Gastrocnemius medialis (tissue), 4 donors: ENCODE measurements around the gene BAZ2B. TPM values are rescaled to one million over a fixed set of nuclear protein-coding genes. Genes with fewer than 3 reads are reported as not detected.

Experiments used
- ATAC-seq, 2 donors: fragments of 150-250 bp; one replicate each; pipeline ENCODE4 v1.9.1; 2016
- DNase-seq, 2 donors: peaks; one replicate each; pipeline ENCODE4 v3.0.0-alpha.2; 2019
- H3K27ac ChIP-seq, 4 donors: fragments of 200-600 bp; sonication (generic); 1 replicate in 1 of 4; 2 replicates in 3 of 4; pipeline ENCODE4 v1.5.1; 2016 to 2018; ENCODE audit warnings: mild to moderate bottlenecking in 2 of 4, moderate library complexity in 1 of 4
- H3K27me3 ChIP-seq, 3 donors: fragments of 200-600 bp; sonication (generic) in 2 of 3; 1 replicate in 1 of 3; 2 replicates in 2 of 3; pipeline versions ENCODE4 v1.5.1 to v1.6.0; 2016 to 2019; ENCODE audit warnings: mild to moderate bottlenecking in 1 of 3, moderate library complexity in 1 of 3
- H3K36me3 ChIP-seq, 2 donors: fragments of 200-600 bp; sonication (generic) in 1 of 2; one replicate each; pipeline ENCODE4 v1.5.1; 2017 to 2018
- H3K4me1 ChIP-seq, 2 donors: fragments of 200-600 bp; sonication (generic) in 1 of 2; one replicate each; pipeline ENCODE4 v1.5.1; 2016 to 2017; ENCODE audit warnings: mild to moderate bottlenecking in 2 of 2
- H3K4me3 ChIP-seq, 4 donors: fragments of 200-600 bp; sonication (generic) in 3 of 4; 1 replicate in 1 of 4; 2 replicates in 3 of 4; pipeline ENCODE4 v1.5.1; 2016 to 2019; ENCODE audit warnings: mild to moderate bottlenecking in 2 of 4
- H3K9me3 ChIP-seq, 3 donors: fragments of 200-600 bp; sonication (generic) in 2 of 3; 1 replicate in 1 of 3; 2 replicates in 2 of 3; pipeline ENCODE4 v1.5.1; 2016 to 2019
- CTCF ChIP-seq, 5 experiments: fragments of 450-650 bp in 3 of 5; fragments of 200-600 bp in 2 of 5; sonication (generic) in 2 of 5; IDR thresholded peaks in 4 of 5; conservative IDR thresholded peaks in 1 of 5; 1 replicate in 4 of 5; 2 replicates in 1 of 5; pipeline ENCODE4 v1.5.1; 2016 to 2019; ENCODE audit warnings: antibody characterized with exemption in 5 of 5, mild to moderate bottlenecking in 3 of 5, moderate library complexity in 3 of 5
- POLR2A ChIP-seq, 2 donors: fragments of 450-650 bp; IDR thresholded peaks; one replicate each; pipeline ENCODE4 v1.6.1; 2017; ENCODE audit warnings: antibody characterized with exemption in 2 of 2, mild to moderate bottlenecking in 2 of 2, moderate library complexity in 2 of 2
- in situ Hi-C, 4 donors: fragments of 200-750 bp; cut with MboI; loops; one replicate each; pipeline versions ENCODE4 v1.15.0 to v1.8.0; 2017; ENCODE audit warnings: low sequenced_read_pairs in 4 of 4
- intact Hi-C: fragments of 100-400 bp; cut with DNase I; formaldehyde crosslinking; loops from one replicate; pipeline ENCODE4 v1.15.1; 2023; ENCODE audit warnings: low total_unique reads
- total RNA-seq, 4 donors: library from RNA; depleted of rRNA; stranded (reverse); fragments of >200 nt; gene quantifications; one replicate each; pipeline versions ENCODE4 v1.1.0 to v1.2.3, GENCODE V29; 2016

BAZ2B gene
- total RNA-seq, 4 donors from 2014 or later, result 27.6 to 57.2 (median 52.3) TPM

DNA sequence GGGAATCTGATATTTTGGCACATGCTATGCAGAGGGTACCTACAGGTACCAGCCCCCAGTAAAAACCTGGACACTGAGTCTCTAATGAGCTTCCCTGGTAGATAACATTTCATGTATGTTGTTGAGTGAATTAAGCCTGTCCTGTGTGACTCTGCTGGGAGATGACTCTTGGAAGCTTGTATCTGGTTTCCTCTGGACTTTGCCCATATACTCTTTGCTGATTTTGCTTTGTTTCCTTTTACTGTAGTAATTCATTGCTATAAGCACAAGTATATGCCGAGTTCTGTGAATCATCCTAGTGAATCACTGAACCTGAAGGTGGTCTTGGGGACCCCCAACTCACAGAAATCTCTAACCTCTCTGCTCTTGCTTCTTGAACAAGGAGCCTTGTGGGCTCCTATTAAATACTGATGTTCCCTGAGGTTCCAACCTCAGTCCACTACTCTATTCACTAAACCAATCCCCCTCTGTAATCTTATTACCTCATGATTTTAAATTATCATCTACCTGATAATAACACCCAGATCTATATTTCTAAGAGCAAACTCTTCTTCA lies 235.6 kb downstream of the BAZ2B start:
- TF ChIP-seq CTCF (IDR thresholded peaks at IDR 0.05 in 4 of 5, conservative IDR thresholded peaks at IDR 0.05 in 1 of 5) (no peak), POLR2A (IDR thresholded peaks at IDR 0.05) (no peak)
- Histone ChIP-seq H3K4me3 (no peak overlapping the region), H3K27ac (no peak overlapping the region), H3K4me1 (no peaks in the 10 kb centered on the region), H3K27me3 (no peaks in the 10 kb centered on the region), H3K9me3 (no peaks in the 10 kb centered on the region), H3K36me3 (peaks cover 0 to 40% of the 10 kb centered on the region in 2 donors)
- ATAC-seq (no peak), DNase-seq (no peak)
- intact Hi-C loops (no loop called here), in situ Hi-C loops (no loop called here)

GRCh38 chr2:159379181-159379580 lies 237.2 kb downstream of the BAZ2B start:
- no peak overlapping the region for H3K27ac ChIP-seq
- TF ChIP-seq POLR2A (IDR thresholded peaks at IDR 0.05) (no peak), CTCF (IDR thresholded peaks at IDR 0.05 in 4 of 5, conservative IDR thresholded peaks at IDR 0.05 in 1 of 5) (no peak)
- H3K36me3 ChIP-seq, result peaks cover 0 to 37% of the 10 kb centered on the region in 2 donors
- no peaks in the 10 kb centered on the region for H3K27me3 ChIP-seq
- intact Hi-C loops (no loop called here), in situ Hi-C loops (no loop called here)
- H3K4me3 ChIP-seq, result no peak overlapping the region
- DNase-seq (no peak), ATAC-seq (no peak)
- H3K9me3 ChIP-seq, result no peaks in the 10 kb centered on the region
- no peaks in the 10 kb centered on the region for H3K4me1 ChIP-seq

- no peak overlapping the region for H3K27ac ChIP-seq
- no peaks in the 10 kb centered on the region for H3K27me3 ChIP-seq
- DNase-seq (no peak), ATAC-seq (no peak)
- H3K36me3 ChIP-seq, result peaks cover 0 to 43% of the 10 kb centered on the region in 2 donors
- no peaks in the 10 kb centered on the region for H3K9me3 ChIP-seq
- in situ Hi-C loops (no loop called here), intact Hi-C loops (no loop called here)
- no peak overlapping the region for H3K4me3 ChIP-seq
- TF ChIP-seq POLR2A (IDR thresholded peaks at IDR 0.05) (no peak), CTCF (IDR thresholded peaks at IDR 0.05 in 4 of 5, conservative IDR thresholded peaks at IDR 0.05 in 1 of 5) (no peak)
- H3K4me1 ChIP-seq, result no peaks in the 10 kb centered on the region
Observed at GRCh38 chr2:159375241-159375640, 241.1 kb downstream of the BAZ2B start.

DNA sequence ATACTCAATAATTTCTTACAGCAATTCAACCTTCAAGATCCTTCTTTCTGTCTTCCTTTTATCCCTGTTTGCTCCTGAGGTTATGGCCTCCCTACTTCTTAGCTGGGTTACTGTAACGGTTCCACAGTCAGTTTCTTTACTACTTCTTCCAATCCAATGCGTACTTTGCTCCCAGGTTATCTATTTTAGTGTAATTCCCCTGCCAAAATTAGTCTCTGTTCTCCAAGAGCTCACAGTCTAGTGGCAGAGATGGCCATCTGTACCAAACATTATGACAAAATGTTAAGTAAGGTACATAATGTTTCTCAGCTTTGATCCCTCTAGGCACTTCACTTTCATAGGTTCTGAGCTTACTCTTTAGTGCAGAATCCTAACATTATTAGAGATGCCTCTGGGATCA lies 244.8 kb downstream of the BAZ2B start:
- Histone ChIP-seq H3K9me3 (no peaks in the 10 kb centered on the region), H3K4me3 (no peak overlapping the region), H3K27me3 (no peaks in the 10 kb centered on the region), H3K4me1 (no peaks in the 10 kb centered on the region), H3K36me3 (peaks cover 0 to 61% of the 10 kb centered on the region in 2 donors), H3K27ac (no peak overlapping the region)
- no peak for TF ChIP-seq CTCF (IDR thresholded peaks at IDR 0.05 in 4 of 5, conservative IDR thresholded peaks at IDR 0.05 in 1 of 5)
- no peak for TF ChIP-seq POLR2A (IDR thresholded peaks at IDR 0.05)
- no peak for ATAC-seq
- intact Hi-C loops (no loop called here), in situ Hi-C loops (no loop called here)
- no peak for DNase-seq

- DNase-seq, result no peak
- Histone ChIP-seq H3K36me3 (peaks cover 0 to 51% of the 10 kb centered on the region in 2 donors), H3K4me1 (no peaks in the 10 kb centered on the region), H3K4me3 (no peak overlapping the region), H3K27me3 (no peaks in the 10 kb centered on the region), H3K27ac (no peak overlapping the region), H3K9me3 (no peaks in the 10 kb centered on the region)
- no peak for ATAC-seq
- intact Hi-C loops (no loop called here), in situ Hi-C loops (no loop called here)
- TF ChIP-seq CTCF (IDR thresholded peaks at IDR 0.05 in 4 of 5, conservative IDR thresholded peaks at IDR 0.05 in 1 of 5), result no peak
- TF ChIP-seq POLR2A (IDR thresholded peaks at IDR 0.05), result no peak
Observed at GRCh38 chr2:159366538-159366937, 249.8 kb downstream of the BAZ2B start.
